ENCODE data around the gene GRHPR. TPM values are rescaled to one million over a fixed set of nuclear protein-coding genes. Genes with fewer than 3 reads are reported as not detected.

Gene GRHPR
- total and polyA plus RNA-seq, 10 of the 15 experiments (the other 5 are each of a cell fraction or from before 2014, with no cell fraction given) = 52.4 to 194 (median 126) TPM

- Histone ChIP-seq H3K27ac (ENCODE audit: control insufficient read depth, insufficient read depth) (no peak overlapping the region), H3K9ac (ENCODE audit: control insufficient read depth, insufficient read depth, low read length) (no peak overlapping the region), H3K27me3 (replicated peaks in 1 of 2; ENCODE audit: control insufficient read depth in 2 of 2, insufficient read depth in 2 of 2, low read length in 1 of 2) (no peaks in the 10 kb centered on the region), H2AFZ (ENCODE audit: control insufficient read depth, low read depth, low read length) (no peak overlapping the region), H3K4me2 (ENCODE audit: control insufficient read depth, insufficient read depth) (no peak overlapping the region), H3K9me3 (replicated peaks; ENCODE audit: control insufficient read depth, insufficient read depth, low read length) (peaks cover 2% of the 10 kb centered on the region; the same call in 2 of the 3 replicates), H3K79me2 (ENCODE audit: control insufficient read depth, insufficient read depth, low read length) (no peaks in the 10 kb centered on the region), H3K36me3 (ENCODE audit: control insufficient read depth in 2 of 2, insufficient read depth in 2 of 2, low read length in 1 of 2) (no peaks in the 10 kb centered on the region), H4K20me1 (ENCODE audit: control insufficient read depth, insufficient read depth) (no peaks in the 10 kb centered on the region), H3K4me3 (no peak overlapping the region), H3K4me1 (ENCODE audit: control insufficient read depth, insufficient read depth, low read length) (peaks cover 52% of the 10 kb centered on the region)
- CTCF ChIA-PET = interaction anchor here (0.6 to 2.2 kb wide), 10 partner anchors 8 to 512 kb away, joined by 3 to 15 read pairs (median 3); no protein-coding TSS in a partner anchor
- SMC1A ChIA-PET (ENCODE audit: uncharacterized antibody, unreplicated experiment) = interaction anchor here (0.6 to 1.6 kb wide), 4 partner anchors 14 to 84 kb away, joined by 3 to 11 read pairs (median 4); no protein-coding TSS in a partner anchor
- RAD21 ChIA-PET (ENCODE audit: unreplicated experiment) = interaction anchor here (0.5 to 1.2 kb wide), 8 partner anchors 9 to 392 kb away, joined by 3 to 5 read pairs (median 4); no protein-coding TSS in a partner anchor
- DNase-seq (ENCODE audit: low read depth, low spot score) = no peak
- no TSS peak for BruUV-seq (replicated peaks)
- no peak for TF ChIP-seq IRF5 (IDR thresholded peaks at IDR 0.05; ENCODE audit: borderline replicate concordance)
- TF ChIP-seq SRF (IDR thresholded peaks at IDR 0.05; ENCODE audit: low read depth in 2 of 2, low read length in 2 of 2) = no peak
- TF ChIP-seq GABPA (IDR thresholded peaks at IDR 0.05; ENCODE audit: low read depth) = no peak
- no peak for TF ChIP-seq SMAD1 (IDR thresholded peaks at IDR 0.05; ENCODE audit: low read depth, partially characterized antibody)
- TF ChIP-seq HCFC1 (IDR thresholded peaks at IDR 0.05; ENCODE audit: low read length) = no peak
- TF ChIP-seq HDAC6 (IDR thresholded peaks at IDR 0.05; ENCODE audit: unreplicated experiment) = no peak
- no peak for TF ChIP-seq CHD2 (IDR thresholded peaks at IDR 0.05; ENCODE audit: borderline replicate concordance, low read depth, low read length)
- in situ Hi-C loops (cut with MboI) = no loop called here
- FAIRE-seq = no peak
- 86% methylated on average over 6 of the region's 6 CpGs for WGBS (ENCODE audit: insufficient coverage, insufficient replicate concordance, low lambda C conversion rate, missing lambda C conversion rate)
- ATAC-seq = no peak
- intact Hi-C loops (cut with micrococcal nuclease; ENCODE audit: unreplicated experiment) = no loop called here
- POLR2A ChIA-PET = interaction anchor here (0.7 to 1.0 kb wide), 2 partner anchors 26 to 192 kb away, joined by 3 to 4 read pairs; no protein-coding TSS in a partner anchor
These were observed 37.2 kb upstream of the GRHPR start for GRCh38 chr9:37385286-37385685.

Measured in GM12878 (cell line).